Suprapubic skin (tissue), 4 donors: ENCODE results near the gene TRMT61A.

Source experiments
- EP300 ChIP-seq: sonication (generic); formaldehyde crosslinking; IDR thresholded peaks from one replicate; pipeline ENCODE4 v1.6.1; 2017; ENCODE audit warnings: antibody characterized with exemption
- POLR2A ChIP-seq, 2 donors: fragments of 450-650 bp; IDR thresholded peaks; one replicate each; pipeline ENCODE4 v1.6.1; 2017; ENCODE audit warnings: antibody characterized with exemption in 2 of 2, mild to moderate bottlenecking in 2 of 2, moderate library complexity in 2 of 2
- POLR2AphosphoS5 ChIP-seq, 3 donors: sonication (generic); formaldehyde crosslinking; IDR thresholded peaks; one replicate each; pipeline ENCODE4 v1.6.1; 2017; ENCODE audit warnings: antibody characterized with exemption in 3 of 3
- TF ChIP-seq, protein P1 (sequence below), 2 donors: fragments of 200-600 bp in 1 of 2; fragments of 450-650 bp in 1 of 2; sonication (generic) in 1 of 2; IDR thresholded peaks; one replicate each; pipeline ENCODE4 v1.5.1; 2016 to 2019; ENCODE audit warnings: antibody characterized with exemption in 2 of 2, mild to moderate bottlenecking in 1 of 2, moderate library complexity in 1 of 2

GRCh38 chr14:103545219-103545914 lies 16.4 kb downstream of the TRMT61A start:
- TF ChIP-seq POLR2A (IDR thresholded peaks at IDR 0.05) (no peak), POLR2AphosphoS5 (IDR thresholded peaks at IDR 0.05) (no peak), EP300 (no peak)
- TF ChIP-seq, protein P1, sequence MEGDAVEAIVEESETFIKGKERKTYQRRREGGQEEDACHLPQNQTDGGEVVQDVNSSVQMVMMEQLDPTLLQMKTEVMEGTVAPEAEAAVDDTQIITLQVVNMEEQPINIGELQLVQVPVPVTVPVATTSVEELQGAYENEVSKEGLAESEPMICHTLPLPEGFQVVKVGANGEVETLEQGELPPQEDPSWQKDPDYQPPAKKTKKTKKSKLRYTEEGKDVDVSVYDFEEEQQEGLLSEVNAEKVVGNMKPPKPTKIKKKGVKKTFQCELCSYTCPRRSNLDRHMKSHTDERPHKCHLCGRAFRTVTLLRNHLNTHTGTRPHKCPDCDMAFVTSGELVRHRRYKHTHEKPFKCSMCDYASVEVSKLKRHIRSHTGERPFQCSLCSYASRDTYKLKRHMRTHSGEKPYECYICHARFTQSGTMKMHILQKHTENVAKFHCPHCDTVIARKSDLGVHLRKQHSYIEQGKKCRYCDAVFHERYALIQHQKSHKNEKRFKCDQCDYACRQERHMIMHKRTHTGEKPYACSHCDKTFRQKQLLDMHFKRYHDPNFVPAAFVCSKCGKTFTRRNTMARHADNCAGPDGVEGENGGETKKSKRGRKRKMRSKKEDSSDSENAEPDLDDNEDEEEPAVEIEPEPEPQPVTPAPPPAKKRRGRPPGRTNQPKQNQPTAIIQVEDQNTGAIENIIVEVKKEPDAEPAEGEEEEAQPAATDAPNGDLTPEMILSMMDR (IDR thresholded peaks at IDR 0.05), result no peak
